AG04449 (cell line): ENCODE results near the gene FN3KRP.

Experiments
- CTCF ChIA-PET: fragments of 350-600 bp; formaldehyde crosslinking; extraction: SDS; loops from one replicate; lab custom pipeline; 2021; ENCODE audit warnings: antibody characterized with exemption; lab: Yijun Ruan, JAX
- POLR2A ChIA-PET: fragments of 400-600, 350-600 bp; formaldehyde crosslinking; extraction: SDS; loops from one replicate; lab custom pipeline; 2020; ENCODE audit warnings: antibody characterized with exemption, inconsistent platforms; lab: Yijun Ruan, JAX
- DNase-seq: peaks from one replicate; pipeline ENCODE4 v3.0.0-alpha.2; 2010; ENCODE audit warnings: low read depth, low spot score
- H3K4me3 ChIP-seq: 2 replicates; pipeline ENCODE4 v1.5.1; 2011; ENCODE audit warnings: low read depth, mild to moderate bottlenecking, control low read depth, low read length
- CTCF ChIP-seq: IDR thresholded peaks from one replicate; pipeline ENCODE4 v1.5.1; 2011; ENCODE audit warnings: mild to moderate bottlenecking, moderate library complexity, low read length, control low read depth, inconsistent platforms; ENCODE audit not compliant: insufficient read depth; ENCODE audit errors: missing control alignments

The FN3KRP gene

GRCh38 chr17:82709676-82710498 lies 6.6 kb upstream of the FN3KRP start:
- POLR2A ChIA-PET = no interaction called here
- H3K4me3 ChIP-seq = no peak overlapping the region
- no peak for DNase-seq
- TF ChIP-seq CTCF = no peak
- CTCF ChIA-PET = no interaction called here

GRCh38 chr17:82710499-82711232 lies 5.8 kb upstream of the FN3KRP start:
- ChIA-PET POLR2A (no interaction called here), CTCF (no interaction called here)
- DNase-seq = no peak
- TF ChIP-seq CTCF = no peak
- H3K4me3 ChIP-seq = no peak overlapping the region

GRCh38 chr17:82713071-82713723 lies 3.3 kb upstream of the FN3KRP start:
- no peak for TF ChIP-seq CTCF
- H3K4me3 ChIP-seq = no peak overlapping the region
- CTCF ChIA-PET = no interaction called here
- POLR2A ChIA-PET = no interaction called here
- no peak for DNase-seq

- ChIA-PET POLR2A (no interaction called here), CTCF (interaction anchor here (0.7 kb wide), 1 partner anchor 63 kb away, joined by 3 read pairs; no protein-coding TSS in a partner anchor)
- TF ChIP-seq CTCF = no peak
- H3K4me3 ChIP-seq = no peak overlapping the region
- DNase-seq = no peak
Observed at GRCh38 chr17:82718986-82719685, 2.6 kb downstream of the FN3KRP start.

GRCh38 chr17:82720204-82720603 lies 3.7 kb downstream of the FN3KRP start:
- TF ChIP-seq CTCF = no peak
- CTCF ChIA-PET = no interaction called here
- POLR2A ChIA-PET = no interaction called here
- DNase-seq = no peak
- no peak overlapping the region for H3K4me3 ChIP-seq
